Measurements from ENCODE around the gene AHNAK.

AHNAK gene

GRCh38 chr11:62591448-62592145, 45.0 kb upstream of the AHNAK start, which contains the start of gene TUT1 (continued):
- TF ChIP-seq GLIS2 (tag by site-specific recombination; IDR thresholded peaks at IDR 0.05) (peak; percentile 90), ZNF311 (tag by site-specific recombination; IDR thresholded peaks at IDR 0.05; ENCODE audit: borderline replicate concordance) (no peak), RBAK (tag by site-specific recombination; IDR thresholded peaks at IDR 0.05) (no peak), REST (tag by site-specific recombination; IDR thresholded peaks at IDR 0.05) (peak; percentile 97), ZNF292 (tag by site-specific recombination; IDR thresholded peaks at IDR 0.05; ENCODE audit: borderline replicate concordance, low read depth) (no peak), ZNF677 (tag by site-specific recombination; IDR thresholded peaks at IDR 0.05) (no peak), PRDM10 (tag by site-specific recombination; IDR thresholded peaks at IDR 0.05) (peak; percentile 69), ZBTB20 (tag by site-specific recombination; IDR thresholded peaks at IDR 0.05) (peak; percentile 51; the same call in 1 of the 2 replicates), ZBTB17 (tag by site-specific recombination; IDR thresholded peaks at IDR 0.05) (peak; percentile 92), ZNF704 (tag by site-specific recombination; IDR thresholded peaks at IDR 0.05) (no peak), ZFP69B (tag by site-specific recombination; IDR thresholded peaks at IDR 0.05) (peak; percentile 85), ZNF48 (tag by site-specific recombination; IDR thresholded peaks at IDR 0.05) (no peak), ZNF10 (tag by site-specific recombination; IDR thresholded peaks at IDR 0.05) (peak; percentile 71; the same call in 1 of the 2 replicates), IKZF3 (tag by site-specific recombination; IDR thresholded peaks at IDR 0.05) (no peak), ZNF157 (tag by site-specific recombination; IDR thresholded peaks at IDR 0.05) (no peak), ZFP41 (tag by site-specific recombination; IDR thresholded peaks at IDR 0.05; ENCODE audit: borderline replicate concordance) (no peak), ATF2 (tag by site-specific recombination; IDR thresholded peaks at IDR 0.05; ENCODE audit: low read depth) (peak; percentile 76), SETDB1 (IDR thresholded peaks at IDR 0.05; ENCODE audit: insufficient read length, low read length) (no peak), ZBTB48 (tag by site-specific recombination; IDR thresholded peaks at IDR 0.05) (peak; percentile 37; the same call in 1 of the 2 replicates), ZNF174 (tag by site-specific recombination; IDR thresholded peaks at IDR 0.05) (no peak), ZBTB7A (tag by site-specific recombination; IDR thresholded peaks at IDR 0.05; ENCODE audit: low read depth) (peak; percentile 44; the same call in 1 of the 2 replicates), ZNF132 (tag by site-specific recombination; IDR thresholded peaks at IDR 0.05; ENCODE audit: borderline replicate concordance) (no peak), ZNF423 (tag by site-specific recombination; IDR thresholded peaks at IDR 0.05) (no peak), ZNF621 (tag by site-specific recombination; IDR thresholded peaks at IDR 0.05) (no peak), ZNF701 (tag by site-specific recombination; IDR thresholded peaks at IDR 0.05) (no peak), TRIM28 (IDR thresholded peaks at IDR 0.05; ENCODE audit: borderline replicate concordance, low read length) (peak; percentile 95), MZF1 (tag by site-specific recombination; IDR thresholded peaks at IDR 0.05; ENCODE audit: borderline replicate concordance) (no peak), MEIS1 (CRISPR knock-in tag; IDR thresholded peaks at IDR 0.05; ENCODE audit: borderline replicate concordance) (no peak), ZNF248 (tag by site-specific recombination; IDR thresholded peaks at IDR 0.05) (no peak), ZNF555 (tag by site-specific recombination; conservative IDR thresholded peaks at IDR 0.05) (no peak), ZNF394 (tag by site-specific recombination; IDR thresholded peaks at IDR 0.05; ENCODE audit: borderline replicate concordance) (peak; percentile 80)

Measured in HEK293 (cell line).